K562 (cell line): ENCODE results near the gene NF1.

Source experiments
- EP300 ChIP-seq: IDR thresholded peaks from 2 replicates; pipeline ENCODE4 v1.6.1; 2012; ENCODE audit warnings: low read length, improper control_type of control experiment
- HNRNPLL ChIP-seq: fragments of 200-400 bp; formaldehyde crosslinking; IDR thresholded peaks from 2 replicates; pipeline ENCODE4 v1.6.1; 2017; ENCODE audit warnings: low read length, low read depth, mild to moderate bottlenecking; ENCODE audit not compliant: poor library complexity, severe bottlenecking
- POLR3A ChIP-seq: IDR thresholded peaks from 2 replicates; pipeline ENCODE4 v1.6.1; 2011; ENCODE audit warnings: borderline replicate concordance, mild to moderate bottlenecking, moderate library complexity; ENCODE audit not compliant: insufficient read length, insufficient read depth; ENCODE audit errors: extremely low read depth
- ZSCAN32 ChIP-seq: fragments of 450-650 bp; formaldehyde crosslinking; IDR thresholded peaks from 2 replicates; pipeline ENCODE4 v1.4.0; 2020; ENCODE audit warnings: mild to moderate bottlenecking, moderate library complexity
- TF ChIP-seq, protein P1 (sequence below): sonication (generic); formaldehyde crosslinking; IDR thresholded peaks from 2 replicates; pipeline ENCODE4 v1.8.0; 2022; ENCODE audit warnings: mild to moderate bottlenecking, missing genetic modification reagents, borderline replicate concordance
- TF ChIP-seq, protein P2 (sequence below): sonication (generic); formaldehyde crosslinking; IDR thresholded peaks from 2 replicates; pipeline ENCODE4 v1.8.0; 2022; ENCODE audit warnings: mild to moderate bottlenecking, missing genetic modification reagents

DNA sequence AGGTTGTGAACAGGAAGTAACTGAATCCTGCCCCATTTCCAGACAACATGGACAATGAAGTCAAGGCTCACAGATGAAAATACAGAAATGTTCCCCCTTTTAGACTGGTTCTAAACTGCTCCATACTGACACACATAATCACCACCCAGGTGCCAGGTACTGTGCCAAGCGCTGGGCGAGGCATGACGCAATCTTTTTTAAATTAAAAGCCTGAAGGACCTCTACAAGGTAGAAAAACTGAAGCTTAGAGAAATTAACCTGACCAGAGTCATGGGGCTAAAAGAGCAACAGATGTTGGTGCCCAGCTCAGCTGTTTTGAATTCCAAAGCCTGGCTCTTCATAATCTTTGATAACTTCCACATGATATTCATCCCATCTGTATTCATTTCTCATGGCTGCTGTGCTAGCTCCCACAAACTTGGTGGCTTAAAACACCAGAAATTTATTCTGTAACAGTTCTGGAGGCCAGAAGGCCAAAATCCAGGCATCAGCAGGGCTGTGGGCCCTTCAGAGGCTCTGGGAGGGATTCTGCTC is 291.8 kb downstream of the NF1 start:
- TF ChIP-seq ZSCAN32 (no peak), HNRNPLL (no peak), POLR3A (no peak), EP300 (no peak)
- TF ChIP-seq, protein P1, sequence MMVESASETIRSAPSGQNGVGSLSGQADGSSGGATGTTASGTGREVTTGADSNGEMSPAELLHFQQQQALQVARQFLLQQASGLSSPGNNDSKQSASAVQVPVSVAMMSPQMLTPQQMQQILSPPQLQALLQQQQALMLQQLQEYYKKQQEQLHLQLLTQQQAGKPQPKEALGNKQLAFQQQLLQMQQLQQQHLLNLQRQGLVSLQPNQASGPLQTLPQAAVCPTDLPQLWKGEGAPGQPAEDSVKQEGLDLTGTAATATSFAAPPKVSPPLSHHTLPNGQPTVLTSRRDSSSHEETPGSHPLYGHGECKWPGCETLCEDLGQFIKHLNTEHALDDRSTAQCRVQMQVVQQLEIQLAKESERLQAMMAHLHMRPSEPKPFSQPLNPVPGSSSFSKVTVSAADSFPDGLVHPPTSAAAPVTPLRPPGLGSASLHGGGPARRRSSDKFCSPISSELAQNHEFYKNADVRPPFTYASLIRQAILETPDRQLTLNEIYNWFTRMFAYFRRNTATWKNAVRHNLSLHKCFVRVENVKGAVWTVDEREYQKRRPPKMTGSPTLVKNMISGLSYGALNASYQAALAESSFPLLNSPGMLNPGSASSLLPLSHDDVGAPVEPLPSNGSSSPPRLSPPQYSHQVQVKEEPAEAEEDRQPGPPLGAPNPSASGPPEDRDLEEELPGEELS (CRISPR knock-in tag), result no peak
- TF ChIP-seq, protein P2, sequence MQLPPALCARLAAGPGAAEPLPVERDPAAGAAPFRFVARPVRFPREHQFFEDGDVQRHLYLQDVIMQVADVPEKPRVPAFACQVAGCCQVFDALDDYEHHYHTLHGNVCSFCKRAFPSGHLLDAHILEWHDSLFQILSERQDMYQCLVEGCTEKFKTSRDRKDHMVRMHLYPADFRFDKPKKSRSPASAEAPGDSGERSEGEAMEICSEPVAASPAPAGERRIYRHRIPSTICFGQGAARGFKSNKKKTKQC (CRISPR knock-in tag), result no peak
